ENCODE measurements around the gene KSR2. TPM values are rescaled to one million over a fixed set of nuclear protein-coding genes. Genes with fewer than 3 reads are reported as not detected.

The KSR2 gene
- total RNA-seq, 2 donors from 2014 or later: 0.17 to 0.21 TPM

- Mint-ChIP-seq H3K27ac (no peak overlapping the region), H3K9me3 (peaks cover 2 to 5% of the 10 kb centered on the region in 2 donors), H3K27me3 (ENCODE audit: low read depth) (peaks cover 12% of the 10 kb centered on the region), H3K36me3 (ENCODE audit: insufficient read depth in 2 of 2) (no peaks in the 10 kb centered on the region), H3K4me3 (no peak overlapping the region), H3K4me1 (ENCODE audit: low read depth) (no peaks in the 10 kb centered on the region)
- DNase-seq (no peak), ATAC-seq (replicated peaks in 1 of 2) (no peak)
Observed at GRCh38 chr12:117589021-117589420, 379.8 kb downstream of the KSR2 start.

- ATAC-seq (replicated peaks in 1 of 2) (peak in 1 of 2 donors; percentile 39), DNase-seq (peak; percentile 48 to 53)
- Mint-ChIP-seq H3K27ac (no peak overlapping the region), H3K4me1 (ENCODE audit: low read depth) (no peaks in the 10 kb centered on the region), H3K4me3 (no peak overlapping the region), H3K27me3 (ENCODE audit: low read depth) (peaks cover 12% of the 10 kb centered on the region), H3K9me3 (peaks cover 2 to 3% of the 10 kb centered on the region in 2 donors), H3K36me3 (ENCODE audit: insufficient read depth in 2 of 2) (no peaks in the 10 kb centered on the region)
Observed at GRCh38 chr12:117587631-117588287, 381.0 kb downstream of the KSR2 start.

GRCh38 chr12:117583677-117584225, 385.0 kb downstream of the KSR2 start:
- ATAC-seq (replicated peaks in 1 of 2) (no peak), DNase-seq (no peak)
- no peak overlapping the region for H3K27ac Mint-ChIP-seq
- H3K27me3 Mint-ChIP-seq (ENCODE audit: low read depth): peaks cover 12% of the 10 kb centered on the region
- no peaks in the 10 kb centered on the region for H3K9me3 Mint-ChIP-seq
- H3K4me1 Mint-ChIP-seq (ENCODE audit: low read depth): no peaks in the 10 kb centered on the region
- H3K36me3 Mint-ChIP-seq (ENCODE audit: insufficient read depth in 2 of 2): no peaks in the 10 kb centered on the region
- no peak overlapping the region for H3K4me3 Mint-ChIP-seq

GRCh38 chr12:117583092-117583491, 385.7 kb downstream of the KSR2 start:
- Mint-ChIP-seq H3K9me3 (no peaks in the 10 kb centered on the region), H3K4me1 (ENCODE audit: low read depth) (no peaks in the 10 kb centered on the region), H3K27ac (no peak overlapping the region), H3K36me3 (ENCODE audit: insufficient read depth in 2 of 2) (no peaks in the 10 kb centered on the region), H3K4me3 (no peak overlapping the region), H3K27me3 (ENCODE audit: low read depth) (peaks cover 12% of the 10 kb centered on the region)
- ATAC-seq (replicated peaks in 1 of 2): no peak
- DNase-seq: no peak

GRCh38 chr12:117582135-117582784, 386.5 kb downstream of the KSR2 start:
- Mint-ChIP-seq H3K27ac (no peak overlapping the region), H3K36me3 (ENCODE audit: insufficient read depth in 2 of 2) (no peaks in the 10 kb centered on the region), H3K4me1 (ENCODE audit: low read depth) (no peaks in the 10 kb centered on the region), H3K9me3 (no peaks in the 10 kb centered on the region), H3K27me3 (ENCODE audit: low read depth) (peaks cover 12% of the 10 kb centered on the region), H3K4me3 (no peak overlapping the region)
- DNase-seq (no peak), ATAC-seq (replicated peaks in 1 of 2) (no peak)

GRCh38 chr12:117580718-117581062, 388.1 kb downstream of the KSR2 start:
- no peak for ATAC-seq (replicated peaks in 1 of 2)

GRCh38 chr12:117580015-117580717, 388.6 kb downstream of the KSR2 start:
- Mint-ChIP-seq H3K27me3 (ENCODE audit: low read depth) (peaks cover 4% of the 10 kb centered on the region), H3K27ac (no peak overlapping the region), H3K4me1 (ENCODE audit: low read depth) (no peaks in the 10 kb centered on the region), H3K4me3 (no peak overlapping the region), H3K36me3 (ENCODE audit: insufficient read depth in 2 of 2) (no peaks in the 10 kb centered on the region), H3K9me3 (no peaks in the 10 kb centered on the region)
- no peak for ATAC-seq (replicated peaks in 1 of 2)
- no peak for DNase-seq

More at GRCh38 chr12:117580718-117581062, 388.1 kb downstream of the KSR2 start:
- Mint-ChIP-seq H3K9me3 (no peaks in the 10 kb centered on the region), H3K4me3 (no peak overlapping the region), H3K27me3 (ENCODE audit: low read depth) (peaks cover 7% of the 10 kb centered on the region), H3K27ac (no peak overlapping the region), H3K36me3 (ENCODE audit: insufficient read depth in 2 of 2) (no peaks in the 10 kb centered on the region), H3K4me1 (ENCODE audit: low read depth) (no peaks in the 10 kb centered on the region)
- DNase-seq: no peak

- Mint-ChIP-seq H3K27me3 (ENCODE audit: low read depth) (no peaks in the 10 kb centered on the region), H3K36me3 (ENCODE audit: insufficient read depth in 2 of 2) (no peaks in the 10 kb centered on the region), H3K4me3 (no peak overlapping the region), H3K9me3 (no peaks in the 10 kb centered on the region), H3K27ac (no peak overlapping the region), H3K4me1 (ENCODE audit: low read depth) (no peaks in the 10 kb centered on the region)
- DNase-seq (no peak), ATAC-seq (replicated peaks in 1 of 2) (no peak)
Observed at GRCh38 chr12:117577122-117577657, 391.6 kb downstream of the KSR2 start.

- Mint-ChIP-seq H3K36me3 (ENCODE audit: insufficient read depth in 2 of 2) (no peaks in the 10 kb centered on the region), H3K27ac (no peak overlapping the region), H3K9me3 (no peaks in the 10 kb centered on the region), H3K4me3 (no peak overlapping the region), H3K27me3 (ENCODE audit: low read depth) (no peaks in the 10 kb centered on the region), H3K4me1 (ENCODE audit: low read depth) (no peaks in the 10 kb centered on the region)
- ATAC-seq (replicated peaks in 1 of 2) (no peak), DNase-seq (no peak)
Observed at GRCh38 chr12:117576053-117576452, 392.7 kb downstream of the KSR2 start.

- H3K27ac Mint-ChIP-seq: no peak overlapping the region
- no peaks in the 10 kb centered on the region for H3K9me3 Mint-ChIP-seq
- no peaks in the 10 kb centered on the region for H3K27me3 Mint-ChIP-seq (ENCODE audit: low read depth)
- no peaks in the 10 kb centered on the region for H3K36me3 Mint-ChIP-seq (ENCODE audit: insufficient read depth in 2 of 2)
- H3K4me1 Mint-ChIP-seq (ENCODE audit: low read depth): no peaks in the 10 kb centered on the region
- DNase-seq (no peak), ATAC-seq (replicated peaks in 1 of 2) (no peak)
- no peak overlapping the region for H3K4me3 Mint-ChIP-seq
Observed at GRCh38 chr12:117574655-117575054, 394.1 kb downstream of the KSR2 start.

- H3K9me3 Mint-ChIP-seq: no peaks in the 10 kb centered on the region
- DNase-seq: no peak
- no peaks in the 10 kb centered on the region for H3K36me3 Mint-ChIP-seq (ENCODE audit: insufficient read depth in 2 of 2)
- no peak for ATAC-seq (replicated peaks in 1 of 2)
- H3K27me3 Mint-ChIP-seq (ENCODE audit: low read depth): no peaks in the 10 kb centered on the region
- no peak overlapping the region for H3K27ac Mint-ChIP-seq
- H3K4me3 Mint-ChIP-seq: no peak overlapping the region
- H3K4me1 Mint-ChIP-seq (ENCODE audit: low read depth): no peaks in the 10 kb centered on the region
Observed at GRCh38 chr12:117572755-117573154, 396.0 kb downstream of the KSR2 start.

GRCh38 chr12:117571321-117571720, 397.5 kb downstream of the KSR2 start:
- ATAC-seq (replicated peaks in 1 of 2) (no peak), DNase-seq (no peak)
- Mint-ChIP-seq H3K4me1 (ENCODE audit: low read depth) (no peaks in the 10 kb centered on the region), H3K27ac (no peak overlapping the region), H3K36me3 (ENCODE audit: insufficient read depth in 2 of 2) (no peaks in the 10 kb centered on the region), H3K4me3 (no peak overlapping the region), H3K9me3 (peaks cover 0 to 2% of the 10 kb centered on the region in 2 donors), H3K27me3 (ENCODE audit: low read depth) (no peaks in the 10 kb centered on the region)

GRCh38 chr12:117570608-117571007, 398.2 kb downstream of the KSR2 start:
- H3K27me3 Mint-ChIP-seq (ENCODE audit: low read depth): no peaks in the 10 kb centered on the region
- ATAC-seq (replicated peaks in 1 of 2) (no peak), DNase-seq (no peak)
- peaks cover 0 to 3% of the 10 kb centered on the region in 2 donors for H3K9me3 Mint-ChIP-seq
- H3K36me3 Mint-ChIP-seq (ENCODE audit: insufficient read depth in 2 of 2): no peaks in the 10 kb centered on the region
- H3K27ac Mint-ChIP-seq: no peak overlapping the region
- no peak overlapping the region for H3K4me3 Mint-ChIP-seq
- no peaks in the 10 kb centered on the region for H3K4me1 Mint-ChIP-seq (ENCODE audit: low read depth)
